Measurements from ENCODE around the gene SMAD1.

SMAD1 gene

GRCh38 chr4:145489556-145489955 lies 7.9 kb downstream of the SMAD1 start:
- no peak for DNase-seq (ENCODE audit: low read depth in 2 of 2)

GRCh38 chr4:145490361-145490760 lies 8.7 kb downstream of the SMAD1 start:
- no peak for DNase-seq (ENCODE audit: low read depth in 2 of 2)

GRCh38 chr4:145490796-145491195 lies 9.1 kb downstream of the SMAD1 start:
- DNase-seq (ENCODE audit: low read depth in 2 of 2): no peak

- no peak for DNase-seq (ENCODE audit: low read depth in 2 of 2)
Observed at GRCh38 chr4:145492376-145492775, 10.7 kb downstream of the SMAD1 start.

- DNase-seq (ENCODE audit: low read depth in 2 of 2): no peak
Observed at GRCh38 chr4:145493166-145493565, 11.5 kb downstream of the SMAD1 start.

GRCh38 chr4:145494666-145495270 lies 13.1 kb downstream of the SMAD1 start:
- DNase-seq (ENCODE audit: low read depth in 2 of 2): no peak

GRCh38 chr4:145496292-145496691 lies 14.6 kb downstream of the SMAD1 start:
- no peak for DNase-seq (ENCODE audit: low read depth in 2 of 2)

- DNase-seq (ENCODE audit: low read depth in 2 of 2): no peak
Observed at GRCh38 chr4:145497199-145498149, 15.8 kb downstream of the SMAD1 start.

GRCh38 chr4:145498430-145498829 lies 16.8 kb downstream of the SMAD1 start:
- no peak for DNase-seq (ENCODE audit: low read depth in 2 of 2)

- DNase-seq (ENCODE audit: low read depth in 2 of 2): no peak
Observed at GRCh38 chr4:145501051-145501660, 19.5 kb downstream of the SMAD1 start.

- DNase-seq (ENCODE audit: low read depth in 2 of 2): no peak
Observed at GRCh38 chr4:145502809-145503208, 21.2 kb downstream of the SMAD1 start.

- no peak for DNase-seq (ENCODE audit: low read depth in 2 of 2)
Observed at GRCh38 chr4:145503486-145504072, 21.9 kb downstream of the SMAD1 start.

- DNase-seq (ENCODE audit: low read depth in 2 of 2): no peak
Observed at GRCh38 chr4:145505995-145506394, 24.3 kb downstream of the SMAD1 start.

- DNase-seq (ENCODE audit: low read depth in 2 of 2): no peak
Observed at GRCh38 chr4:145507636-145508035, 26.0 kb downstream of the SMAD1 start.

- DNase-seq (ENCODE audit: low read depth in 2 of 2): no peak
Observed at GRCh38 chr4:145511913-145512522, 30.4 kb downstream of the SMAD1 start.

- DNase-seq (ENCODE audit: low read depth in 2 of 2): no peak
Observed at GRCh38 chr4:145513020-145513621, 31.5 kb downstream of the SMAD1 start.

GRCh38 chr4:145520172-145520571 lies 38.5 kb downstream of the SMAD1 start:
- no peak for DNase-seq (ENCODE audit: low read depth in 2 of 2)

- DNase-seq (ENCODE audit: low read depth in 2 of 2): no peak
Observed at GRCh38 chr4:145521282-145521681, 39.6 kb downstream of the SMAD1 start.

GRCh38 chr4:145523117-145523516 lies 41.5 kb downstream of the SMAD1 start:
- DNase-seq (ENCODE audit: low read depth in 2 of 2): no peak

GRCh38 chr4:145524552-145524951 lies 42.9 kb downstream of the SMAD1 start:
- no peak for DNase-seq (ENCODE audit: low read depth in 2 of 2)

- no peak for DNase-seq (ENCODE audit: low read depth in 2 of 2)
Observed at GRCh38 chr4:145525291-145525740, 43.7 kb downstream of the SMAD1 start.
